H9 (cell line): ENCODE results near the gene NBEA. TPM values are rescaled to one million over a fixed set of nuclear protein-coding genes. Genes with fewer than 3 reads are reported as not detected.

Source experiments
- DNase-seq: peaks from one replicate; pipeline ENCODE4 v3.0.0-alpha.2; 2017
- H2AFZ ChIP-seq: one replicate; pipeline ENCODE4 v1.6.1; 2013; ENCODE audit warnings: mild to moderate bottlenecking, low read length, control low read depth, moderate library complexity
- H2AK5ac ChIP-seq: 2 replicates; pipeline ENCODE4 v1.6.1; 2013; ENCODE audit warnings: low read length, control low read depth, mixed read lengths; ENCODE audit not compliant: insufficient read length
- H2BK120ac ChIP-seq: one replicate; pipeline ENCODE4 v1.6.1; 2013; ENCODE audit warnings: low read depth, mild to moderate bottlenecking, low read length, control low read depth, inconsistent platforms; ENCODE audit not compliant: poor library complexity, severe bottlenecking
- H2BK12ac ChIP-seq: 2 replicates; pipeline ENCODE4 v1.6.1; 2013; ENCODE audit warnings: low read length, control low read depth, mixed read lengths, low read depth; ENCODE audit not compliant: insufficient read length
- H2BK15ac ChIP-seq: 2 replicates; pipeline ENCODE4 v1.6.1; 2013; ENCODE audit warnings: low read depth, low read length, control low read depth
- H2BK20ac ChIP-seq: one replicate; pipeline ENCODE4 v1.6.1; 2013; ENCODE audit warnings: low read depth, mild to moderate bottlenecking, low read length, control low read depth, inconsistent platforms; ENCODE audit not compliant: poor library complexity, severe bottlenecking
- H2BK5ac ChIP-seq: 2 replicates; pipeline ENCODE4 v1.6.1; 2013; ENCODE audit warnings: low read length, control low read depth, mixed read lengths; ENCODE audit not compliant: insufficient read length
- H3K14ac ChIP-seq: 2 replicates; pipeline ENCODE4 v1.6.1; 2013; ENCODE audit warnings: low read length, control low read depth; ENCODE audit not compliant: insufficient read depth
- H3K18ac ChIP-seq: 2 replicates; pipeline ENCODE4 v1.6.1; 2013; ENCODE audit warnings: low read depth, mild to moderate bottlenecking, mixed read lengths, low read length, control low read depth; ENCODE audit not compliant: insufficient read length
- H3K23ac ChIP-seq: 2 replicates; pipeline ENCODE4 v1.6.1; 2013; ENCODE audit warnings: low read length, control low read depth, mixed read lengths, low read depth; ENCODE audit not compliant: insufficient read length
- H3K23me2 ChIP-seq: 2 replicates; pipeline ENCODE4 v1.6.1; 2013; ENCODE audit warnings: low read depth, mild to moderate bottlenecking, mixed read lengths, low read length, control low read depth; ENCODE audit not compliant: insufficient read length, poor library complexity, severe bottlenecking
- H3K27ac ChIP-seq: 2 replicates; pipeline ENCODE4 v1.5.1; 2013; ENCODE audit warnings: low read length, control low read depth, mixed read lengths, low read depth; ENCODE audit not compliant: insufficient read length
- H3K27me3 ChIP-seq: 2 replicates; pipeline ENCODE4 v1.6.1; 2013; ENCODE audit warnings: low read length, control low read depth, inconsistent platforms; ENCODE audit not compliant: insufficient read depth
- H3K4ac ChIP-seq: 2 replicates; pipeline ENCODE4 v1.6.1; 2013; ENCODE audit warnings: low read depth, mild to moderate bottlenecking, control low read depth, inconsistent platforms, low read length, moderate library complexity
- H3K4me1 ChIP-seq: 2 replicates; pipeline ENCODE4 v1.6.1; 2013; ENCODE audit warnings: low read length, control low read depth, inconsistent platforms; ENCODE audit not compliant: insufficient read depth
- H3K4me2 ChIP-seq: 2 replicates; pipeline ENCODE4 v1.6.1; 2013; ENCODE audit warnings: low read length, control low read depth, mixed read lengths; ENCODE audit not compliant: insufficient read length, insufficient read depth
- H3K56ac ChIP-seq: 2 replicates; pipeline ENCODE4 v1.6.1; 2013; ENCODE audit warnings: low read depth, mild to moderate bottlenecking, mixed read lengths, low read length, control low read depth; ENCODE audit not compliant: insufficient read length
- H3K79me1 ChIP-seq: 2 replicates; pipeline ENCODE4 v1.6.1; 2013; ENCODE audit warnings: low read depth, mild to moderate bottlenecking, moderate library complexity, low read length, control low read depth, inconsistent platforms; ENCODE audit not compliant: insufficient read depth, poor library complexity, severe bottlenecking
- H3K79me2 ChIP-seq: 2 replicates; pipeline ENCODE4 v1.6.1; 2013; ENCODE audit warnings: low read length, control low read depth, inconsistent platforms; ENCODE audit not compliant: insufficient read depth
- H3K9ac ChIP-seq: 2 replicates; pipeline ENCODE4 v1.6.1; 2013; ENCODE audit warnings: low read length, control low read depth, mixed read lengths; ENCODE audit not compliant: insufficient read length; ENCODE audit errors: extremely low read depth
- H3K9me3 ChIP-seq: one replicate; pipeline ENCODE4 v1.6.1; 2013; ENCODE audit warnings: low read depth, low read length, inconsistent platforms; ENCODE audit not compliant: control insufficient read depth
- H3T11ph ChIP-seq: one replicate; pipeline ENCODE4 v1.6.1; 2013; ENCODE audit warnings: mild to moderate bottlenecking, low read length, control low read depth, inconsistent platforms
- H4K20me1 ChIP-seq: one replicate; pipeline ENCODE4 v1.6.1; 2013; ENCODE audit not compliant: control insufficient read depth, insufficient read length, insufficient read depth
- H4K5ac ChIP-seq: 2 replicates; pipeline ENCODE4 v1.6.1; 2013; ENCODE audit warnings: low read depth, mild to moderate bottlenecking, mixed read lengths, low read length, control low read depth; ENCODE audit not compliant: insufficient read length
- H4K8ac ChIP-seq: replicated peaks from 2 replicates; pipeline ENCODE4 v1.6.1; 2013; ENCODE audit warnings: low read length, control low read depth, mixed read lengths, low read depth; ENCODE audit not compliant: insufficient read length
- H4K91ac ChIP-seq: 2 replicates; pipeline ENCODE4 v1.6.1; 2013; ENCODE audit warnings: low read depth, mild to moderate bottlenecking, moderate library complexity, mixed read lengths, low read length, control low read depth; ENCODE audit not compliant: insufficient read length
- H3K27ac Mint-ChIP-seq, 3 experiments: 2 replicates in 2 of 3; 3 replicates in 1 of 3; pipeline ENCODE4 v1.8.0; 2020 to 2021; ENCODE audit warnings: mixed read lengths in 3 of 3, mild to moderate bottlenecking in 1 of 3, moderate library complexity in 1 of 3
- H3K27me3 Mint-ChIP-seq: 2 replicates; pipeline ENCODE4 v1.8.0; 2021; ENCODE audit warnings: low read depth, mild to moderate bottlenecking, moderate library complexity, mixed read lengths
- H3K36me3 Mint-ChIP-seq, 3 experiments: 2 replicates in 2 of 3; 3 replicates in 1 of 3; pipeline ENCODE4 v1.8.0; 2020 to 2021; ENCODE audit warnings: low read depth in 3 of 3, mixed read lengths in 3 of 3; ENCODE audit not compliant: insufficient read depth in 1 of 3
- H3K4me1 Mint-ChIP-seq, 2 experiments: 2 replicates each; pipeline ENCODE4 v1.8.0; 2020; ENCODE audit warnings: mixed read lengths in 2 of 2
- H3K4me3 Mint-ChIP-seq, 2 experiments: 2 replicates in 1 of 2; 3 replicates in 1 of 2; pipeline ENCODE4 v1.8.0; 2020 to 2021; ENCODE audit warnings: mild to moderate bottlenecking in 2 of 2, mixed read lengths in 2 of 2, moderate library complexity in 1 of 2
- H3K9me3 Mint-ChIP-seq, 2 experiments: 2 replicates in 1 of 2; 3 replicates in 1 of 2; pipeline ENCODE4 v1.8.0; 2020; ENCODE audit warnings: mild to moderate bottlenecking in 2 of 2, mixed read lengths in 2 of 2, moderate library complexity in 1 of 2
- CTCF ChIP-seq: fragments of 200-600 bp; sonication (generic); conservative IDR thresholded peaks from 3 replicates; pipeline ENCODE4 v1.8.0; 2021; ENCODE audit warnings: antibody characterized with exemption, mild to moderate bottlenecking
- WGBS: extraction: QIAGEN DNeasy Blood & Tissue Kit; methylation state at CpG from one replicate; pipeline ENCODE4 v1.1.7; 2013; ENCODE audit warnings: missing lambda C conversion rate, low lambda C conversion rate, mixed read lengths; ENCODE audit not compliant: insufficient read length; ENCODE audit errors: extremely low coverage; 5-methylcytosine and 5-hydroxymethylcytosine counted together
- total RNA-seq: library from RNA; stranded (reverse); gene quantifications from 2 replicates; pipeline ENCODE4 v1.2.1, GENCODE V29; 2021

The NBEA gene
- total RNA-seq, 1 experiment from 2014 or later = 17.3 TPM

DNA sequence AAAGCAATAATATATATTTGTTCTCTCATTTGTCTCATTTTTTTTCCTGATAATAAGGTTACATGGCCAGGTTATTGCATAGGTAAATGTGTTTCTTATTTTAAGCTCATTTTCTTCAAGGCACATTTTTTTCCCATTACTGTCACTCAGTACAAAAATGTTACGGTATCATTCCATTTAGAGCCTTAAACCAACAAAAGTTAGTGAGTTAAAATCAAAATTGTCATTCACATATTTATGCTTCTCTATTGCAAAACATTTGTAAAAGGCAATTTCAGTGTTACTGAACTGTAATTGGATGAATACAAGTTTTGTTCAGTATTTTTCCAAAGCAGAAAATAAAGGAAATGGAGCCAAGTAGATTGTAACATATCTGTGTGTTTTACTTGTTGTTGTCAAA lies 652.0 kb downstream of the NBEA start:
- Histone ChIP-seq H3K56ac (no peak overlapping the region), H3T11ph (no peak overlapping the region), H4K8ac (no peak overlapping the region), H3K4me2 (no peak overlapping the region), H3K23me2 (no peaks in the 10 kb centered on the region), H3K4ac (no peak overlapping the region), H4K5ac (no peak overlapping the region), H3K27me3 (no peaks in the 10 kb centered on the region), H2BK15ac (no peak overlapping the region), H4K20me1 (no peaks in the 10 kb centered on the region), H3K14ac (no peak overlapping the region), H2AFZ (no peak overlapping the region), H4K91ac (no peak overlapping the region), H2BK20ac (no peak overlapping the region), H3K18ac (no peak overlapping the region), H3K79me2 (no peaks in the 10 kb centered on the region), H2BK120ac (no peak overlapping the region), H3K23ac (no peak overlapping the region), H3K79me1 (no peaks in the 10 kb centered on the region), H2BK12ac (no peak overlapping the region), H2BK5ac (no peak overlapping the region), H3K4me1 (no peaks in the 10 kb centered on the region), H3K9me3 (no peaks in the 10 kb centered on the region), H2AK5ac (no peak overlapping the region), H3K27ac (no peak overlapping the region), H3K9ac (no peak overlapping the region)
- peaks cover 21 to 22% of the 10 kb centered on the region in 2 experiments for H3K4me1 Mint-ChIP-seq
- no CpG with 5 or more reads among the region's 1 CpG for WGBS
- no peak for TF ChIP-seq CTCF
- DNase-seq = no peak
- no peak overlapping the region for H3K4me3 Mint-ChIP-seq
- no peaks in the 10 kb centered on the region for H3K27me3 Mint-ChIP-seq
- no peaks in the 10 kb centered on the region for H3K9me3 Mint-ChIP-seq
- no peak overlapping the region for H3K27ac Mint-ChIP-seq
- H3K36me3 Mint-ChIP-seq = no peaks in the 10 kb centered on the region
